Left renal pelvis (tissue), 4 donors: ENCODE measurements around the gene NEUROG3. TPM values are rescaled to one million over a fixed set of nuclear protein-coding genes. Genes with fewer than 3 reads are reported as not detected.
"Not testable (repeated sequence)": the region's sequence is repeated elsewhere in the genome, so short reads cannot be mapped to it uniquely, and the experiment has no call there.

Source experiments
- DNase-seq, 4 donors: peaks; one replicate each; pipeline ENCODE4 v3.0.0-alpha.2; 2013; ENCODE audit warnings: low read depth in 4 of 4, low spot score in 3 of 4
- polyA plus RNA-seq, 4 donors: library from polyadenylated mRNA; unstranded; fragments of 120-200 nt; gene quantifications; one replicate each; pipeline ENCODE4 v1.2.1, GENCODE V29; 2013; ENCODE audit not compliant: insufficient read length in 4 of 4

Gene NEUROG3
- polyA plus RNA-seq, 4 donors = not detected

GRCh38 chr10:69572159-69573055, 815 bp downstream of the NEUROG3 start:
- DNase-seq = no peak

DNA sequence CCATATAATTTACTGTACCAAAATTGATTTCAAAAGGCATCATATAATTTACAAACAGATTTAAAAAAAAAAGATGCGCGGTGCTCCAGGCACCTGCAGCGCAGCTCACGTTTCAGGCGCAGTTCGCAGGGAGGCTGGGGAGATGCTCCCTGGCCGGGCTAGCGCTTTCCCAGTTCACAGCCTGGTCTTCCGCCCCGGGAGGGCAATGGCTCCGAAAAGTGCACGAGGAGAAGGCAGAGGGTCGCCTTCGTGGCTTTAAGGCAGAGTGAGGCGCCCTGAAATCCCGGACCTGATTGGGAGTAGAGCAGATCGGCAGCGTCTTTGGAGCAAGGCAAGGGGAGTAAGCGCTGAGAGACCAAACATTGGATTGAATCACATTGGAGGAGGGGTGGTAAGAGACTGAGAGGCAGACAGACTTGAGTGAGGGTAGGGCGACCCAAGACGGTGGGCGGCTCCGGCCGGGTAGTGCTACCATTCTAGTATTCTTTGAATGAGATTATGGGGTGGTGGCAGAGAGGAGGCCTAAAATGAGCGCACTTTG, 1.5 kb downstream of the NEUROG3 start:
- DNase-seq = no peak

GRCh38 chr10:69570050-69570816, 3.0 kb downstream of the NEUROG3 start:
- no peak for DNase-seq

- DNase-seq = no peak
Observed at GRCh38 chr10:69569396-69569934, 3.8 kb downstream of the NEUROG3 start.

DNA sequence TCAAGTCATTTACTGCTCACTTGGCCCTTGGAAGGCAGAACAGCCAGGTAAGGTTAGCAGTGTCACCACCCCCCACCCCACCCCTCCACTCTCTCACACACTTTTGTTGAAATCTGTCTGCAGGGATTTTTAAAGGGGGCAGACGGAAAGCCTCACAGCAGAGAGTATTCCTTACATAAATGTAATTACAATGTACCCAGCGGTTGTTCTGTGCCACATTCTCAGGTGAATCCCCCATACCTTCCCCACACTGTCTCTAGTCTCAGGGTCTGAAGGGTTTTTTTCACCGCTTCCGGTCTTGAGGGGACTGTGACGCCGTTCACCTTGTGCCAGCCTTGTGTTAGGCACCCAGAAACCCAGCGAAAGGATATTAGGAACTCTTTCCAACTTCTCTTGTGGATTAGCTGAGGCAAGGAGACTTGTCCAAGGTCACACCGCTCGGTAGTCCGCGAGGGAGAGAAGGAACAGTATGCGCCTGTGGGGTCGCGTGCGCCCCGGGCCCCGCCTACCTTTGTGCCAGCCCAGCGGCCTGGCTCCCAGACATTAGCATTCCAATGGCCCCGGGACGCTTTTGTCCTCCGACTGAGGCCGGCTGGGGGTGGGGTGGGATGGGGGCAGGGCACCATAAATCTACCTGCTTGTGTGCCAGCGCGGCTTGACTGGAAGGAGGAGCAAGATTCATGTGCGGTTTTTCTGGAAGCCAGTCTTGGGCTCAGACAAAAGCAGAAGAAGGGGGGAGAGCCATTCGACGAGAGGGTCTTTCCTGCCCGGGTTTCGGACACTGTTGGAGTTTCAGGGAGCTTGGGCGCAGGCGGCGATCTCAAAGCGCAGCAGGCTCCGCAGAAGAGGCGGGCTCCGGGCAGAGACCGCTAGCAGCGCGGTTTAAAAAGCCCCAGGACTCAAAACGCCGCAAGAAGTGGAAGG, 4.5 kb downstream of the NEUROG3 start:
- no peak for DNase-seq

GRCh38 chr10:69567920-69568319, 5.3 kb downstream of the NEUROG3 start:
- DNase-seq = peak in 3 of 4 donors; percentile 44 to 52 (median 50)

DNA sequence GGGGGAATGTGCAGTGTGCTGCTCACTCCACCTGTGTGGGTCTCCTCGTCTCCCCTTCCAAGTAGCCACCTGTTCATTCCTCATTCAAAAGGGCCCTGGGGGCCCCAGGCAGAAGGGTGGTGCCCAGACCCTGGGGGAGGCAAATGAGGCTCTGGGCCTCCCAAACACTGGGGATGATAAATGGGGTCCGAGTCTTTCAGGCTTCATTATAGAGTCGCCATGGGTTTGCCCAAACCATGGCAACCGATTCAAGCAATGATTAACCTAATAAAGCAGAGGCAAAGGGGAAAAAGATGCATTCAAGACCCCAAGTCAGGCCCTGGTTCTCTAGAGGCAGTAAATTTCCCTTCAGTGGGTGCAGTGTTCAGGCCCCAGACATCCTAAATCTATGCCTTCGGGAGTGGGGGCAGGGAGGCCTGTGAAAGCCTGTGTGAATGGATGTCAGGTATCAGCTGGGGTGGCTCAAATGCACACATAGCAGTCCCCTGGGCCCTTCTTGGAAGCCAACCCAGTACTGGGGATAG, 10.4 kb downstream of the NEUROG3 start:
- DNase-seq = no peak

DNA sequence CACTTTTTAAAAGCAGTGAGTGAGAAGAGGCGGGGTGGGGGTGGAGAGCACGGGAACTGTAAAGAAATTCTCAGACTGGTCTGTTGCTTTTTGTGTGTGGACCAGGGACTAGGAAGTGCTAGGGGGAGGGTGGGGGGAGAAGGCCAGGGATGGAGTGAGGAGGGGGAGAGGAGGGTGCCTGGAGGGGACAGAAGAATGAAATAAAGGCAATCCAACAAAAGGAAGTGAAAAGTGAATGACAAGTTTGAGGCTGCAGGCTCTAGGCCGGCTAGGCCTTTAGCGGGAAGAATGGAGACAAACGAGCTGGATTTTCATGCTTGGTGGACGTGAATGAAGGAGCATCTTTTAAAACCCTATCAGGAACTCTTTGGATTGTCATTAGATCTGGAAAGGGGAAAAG, 13.7 kb downstream of the NEUROG3 start:
- DNase-seq = no peak

DNA sequence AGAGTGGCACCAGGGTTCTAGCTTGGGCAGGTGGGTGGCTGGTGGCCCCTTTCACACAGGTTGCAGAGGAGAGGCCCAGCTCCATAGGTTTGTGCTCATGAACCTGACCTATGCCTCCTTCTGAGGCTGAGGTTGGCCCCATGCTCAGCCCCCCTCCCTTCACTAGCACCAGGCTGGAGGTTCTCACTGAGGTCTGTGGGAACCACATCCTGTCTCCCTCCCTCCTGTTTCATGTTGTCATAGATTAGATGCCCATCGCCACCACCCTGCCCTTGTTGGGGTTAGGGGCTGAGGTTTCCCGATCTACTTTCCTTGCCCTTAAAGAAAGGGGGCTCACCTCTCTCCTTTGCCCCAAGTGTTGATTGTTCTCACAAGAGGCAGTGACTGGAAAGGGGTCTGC, 14.7 kb downstream of the NEUROG3 start:
- no peak for DNase-seq

DNA sequence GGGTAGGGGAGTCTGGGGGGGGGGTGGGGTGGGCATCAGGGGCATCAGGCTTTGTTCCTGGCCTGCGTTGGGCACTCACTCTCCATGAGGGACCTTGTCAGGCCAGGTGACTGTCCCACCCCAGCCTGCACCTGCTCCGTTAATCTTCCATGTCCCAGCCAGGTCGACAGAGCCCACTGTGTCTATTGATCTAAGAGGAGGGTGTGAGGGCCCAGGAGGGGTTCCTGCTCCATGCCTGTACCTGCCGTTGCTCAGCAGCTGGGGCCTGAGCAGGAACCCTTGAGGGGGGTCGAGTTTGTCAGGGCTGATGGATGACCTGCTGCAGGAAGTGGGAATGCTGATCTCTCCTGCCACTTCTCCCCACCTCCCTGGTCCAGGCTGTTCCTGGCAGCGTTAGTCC, 18.6 kb downstream of the NEUROG3 start:
- DNase-seq = no peak

- no peak for DNase-seq
Observed at GRCh38 chr10:69553328-69553727, 19.9 kb downstream of the NEUROG3 start.

- DNase-seq = no peak
Observed at GRCh38 chr10:69552268-69552667, 21.0 kb downstream of the NEUROG3 start.

DNA sequence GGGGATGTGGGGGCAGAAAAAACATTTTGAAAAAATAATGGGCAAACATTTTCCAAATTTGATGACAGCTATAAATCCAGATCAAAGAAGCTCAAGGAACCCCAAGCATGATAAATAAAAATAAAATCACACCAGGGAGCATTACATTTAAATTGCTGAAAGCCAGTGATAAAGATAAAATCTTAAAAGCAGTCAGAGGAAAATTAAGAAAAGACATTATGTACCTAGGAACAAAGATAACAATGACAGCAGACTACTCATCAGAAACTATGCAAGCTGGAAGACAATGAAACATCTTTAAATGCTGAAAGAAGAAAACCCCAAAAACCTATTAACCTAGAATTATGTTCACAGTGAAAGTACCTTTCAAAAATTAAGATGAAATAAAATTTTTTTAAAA, 23.3 kb downstream of the NEUROG3 start:
- DNase-seq = no peak

- DNase-seq = no peak
Observed at GRCh38 chr10:69541463-69541862, 31.8 kb downstream of the NEUROG3 start.

- DNase-seq = no peak
Observed at GRCh38 chr10:69538461-69538860, 34.8 kb downstream of the NEUROG3 start.

DNA sequence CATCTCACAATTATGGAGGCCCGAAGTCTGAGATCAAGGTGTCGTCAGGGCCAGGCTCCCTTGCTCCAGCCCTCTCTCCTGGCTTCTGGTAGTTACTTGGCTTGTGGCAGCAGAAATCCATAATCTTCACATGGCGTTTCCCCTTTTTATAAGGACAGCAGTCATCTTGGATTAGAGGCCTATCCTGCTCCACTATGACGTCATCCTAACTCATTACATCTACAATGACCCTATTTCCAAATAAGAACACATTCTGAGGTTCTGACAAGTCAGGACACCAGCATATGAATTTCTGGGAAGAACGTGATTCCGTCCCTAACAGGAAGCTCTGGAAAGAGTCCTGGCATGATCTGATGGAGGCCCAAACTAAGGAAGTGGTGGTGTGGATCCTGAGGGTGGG, 35.8 kb downstream of the NEUROG3 start:
- DNase-seq = no peak

GRCh38 chr10:69536521-69536920, 36.7 kb downstream of the NEUROG3 start:
- DNase-seq = not testable (repeated sequence)

- DNase-seq = no peak
Observed at GRCh38 chr10:69533658-69534057, 39.6 kb downstream of the NEUROG3 start.

GRCh38 chr10:69527961-69528360, 45.3 kb downstream of the NEUROG3 start:
- no peak for DNase-seq
